Measurements from ENCODE around the gene FAM9C. TPM values are rescaled to one million over a fixed set of nuclear protein-coding genes. Genes with fewer than 3 reads are reported as not detected.

The FAM9C gene
- total and polyA plus RNA-seq, 2 of the 4 experiments (the other 2 are of a cell fraction), result not detected

DNA sequence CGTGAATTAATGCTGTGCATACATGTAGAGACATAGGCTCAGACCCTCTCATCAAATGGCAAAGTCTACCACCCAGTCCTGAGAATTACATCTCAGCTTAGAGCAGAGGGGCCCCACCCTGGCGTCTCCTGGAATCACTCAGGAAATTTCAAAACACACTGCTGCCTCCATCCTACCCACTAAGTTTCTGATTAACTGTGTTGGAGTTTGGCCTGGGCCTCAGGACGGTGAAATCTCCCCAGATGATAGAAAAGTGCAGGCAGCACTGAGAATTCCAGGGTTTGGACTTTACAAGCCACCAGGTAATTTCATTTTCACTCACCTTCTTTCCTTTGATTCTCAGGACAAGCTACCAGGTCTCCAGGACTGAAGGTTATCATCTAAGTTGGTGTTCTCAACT lies 3.3 kb upstream of the FAM9C start:
- Histone ChIP-seq H3K18ac (ENCODE audit: low read depth, low read length) (0 out of 2 replicates have a peak overlapping the region, but pooled peaks have one; percentile 26), H3K27ac (ENCODE audit: insufficient read depth, low read length) (no peak overlapping the region), H2BK5ac (ENCODE audit: low read depth, low read length, poor library complexity, severe bottlenecking) (no peak overlapping the region), H3K23ac (ENCODE audit: low read depth, low read length) (no peak overlapping the region), H2BK20ac (ENCODE audit: low read depth, low read length) (no peak overlapping the region), H3K79me1 (ENCODE audit: low read depth in 1 of 2, low read length in 2 of 2) (no peaks in the 10 kb centered on the region), H3K27me3 (ENCODE audit: control insufficient read depth, insufficient read depth, low read length) (no peaks in the 10 kb centered on the region), H2BK15ac (ENCODE audit: low read depth, low read length) (no peak overlapping the region), H3K36me3 (ENCODE audit: control insufficient read depth, insufficient read depth, low read length) (no peaks in the 10 kb centered on the region), H4K20me1 (ENCODE audit: insufficient read depth, low read length) (no peaks in the 10 kb centered on the region), H2AK5ac (ENCODE audit: low read depth, low read length) (no peak overlapping the region), H3K9ac (ENCODE audit: low read depth, low read length) (no peak overlapping the region), H4K5ac (ENCODE audit: low read depth, low read length) (no peak overlapping the region), H3K56ac (ENCODE audit: extremely low read depth, insufficient read depth, low read length) (no peak overlapping the region), H3K9me1 (ENCODE audit: insufficient read depth, low read length) (no peaks in the 10 kb centered on the region), H2AFZ (replicated peaks; ENCODE audit: low read length, poor library complexity) (no peak overlapping the region), H4K8ac (ENCODE audit: low read depth in 2 of 2, low read length in 2 of 2) (no peak overlapping the region), H2AK9ac (replicated peaks; ENCODE audit: low read depth, low read length, poor library complexity) (no peak overlapping the region), H3K4me1 (ENCODE audit: control insufficient read depth, insufficient read depth, low read length) (peaks cover 3% of the 10 kb centered on the region; the same call in 1 of the 2 replicates), H3K9me3 (ENCODE audit: control insufficient read depth, insufficient read depth, low read length) (no peaks in the 10 kb centered on the region), H3K14ac (replicated peaks; ENCODE audit: low read depth, low read length) (no peak overlapping the region), H2BK120ac (ENCODE audit: low read depth, low read length) (no peak overlapping the region), H3K4me3 (ENCODE audit: insufficient read depth, low read depth, low read length) (no peak overlapping the region), H3K4me2 (ENCODE audit: low read depth, low read length) (no peak overlapping the region), H3K4ac (ENCODE audit: low read depth, low read length) (no peak overlapping the region), H4K91ac (ENCODE audit: insufficient read depth, low read depth, low read length) (no peak overlapping the region)
- ATAC-seq (ENCODE audit: low read depth), result no peak
- no CpG with 5 or more reads among the region's 3 CpGs for WGBS, 2 experiments (ENCODE audit: extremely low coverage in 2 of 2, insufficient read length in 1 of 2)
- no peak for TF ChIP-seq MAFK (IDR thresholded peaks at IDR 0.05; ENCODE audit: low read depth, low read length)
- TF ChIP-seq, protein P1, sequence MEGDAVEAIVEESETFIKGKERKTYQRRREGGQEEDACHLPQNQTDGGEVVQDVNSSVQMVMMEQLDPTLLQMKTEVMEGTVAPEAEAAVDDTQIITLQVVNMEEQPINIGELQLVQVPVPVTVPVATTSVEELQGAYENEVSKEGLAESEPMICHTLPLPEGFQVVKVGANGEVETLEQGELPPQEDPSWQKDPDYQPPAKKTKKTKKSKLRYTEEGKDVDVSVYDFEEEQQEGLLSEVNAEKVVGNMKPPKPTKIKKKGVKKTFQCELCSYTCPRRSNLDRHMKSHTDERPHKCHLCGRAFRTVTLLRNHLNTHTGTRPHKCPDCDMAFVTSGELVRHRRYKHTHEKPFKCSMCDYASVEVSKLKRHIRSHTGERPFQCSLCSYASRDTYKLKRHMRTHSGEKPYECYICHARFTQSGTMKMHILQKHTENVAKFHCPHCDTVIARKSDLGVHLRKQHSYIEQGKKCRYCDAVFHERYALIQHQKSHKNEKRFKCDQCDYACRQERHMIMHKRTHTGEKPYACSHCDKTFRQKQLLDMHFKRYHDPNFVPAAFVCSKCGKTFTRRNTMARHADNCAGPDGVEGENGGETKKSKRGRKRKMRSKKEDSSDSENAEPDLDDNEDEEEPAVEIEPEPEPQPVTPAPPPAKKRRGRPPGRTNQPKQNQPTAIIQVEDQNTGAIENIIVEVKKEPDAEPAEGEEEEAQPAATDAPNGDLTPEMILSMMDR (conservative IDR thresholded peaks at IDR 0.05; ENCODE audit: low read depth, low read length), result no peak
- ChIA-PET CTCF (no interaction called here), POLR2A (ENCODE audit: unreplicated experiment) (no interaction called here)
- in situ Hi-C loops (cut with MboI; ENCODE audit: low sequenced_read_pairs), result no loop called here
- dilution Hi-C loops (cut with HindIII; ENCODE audit: low sequenced_read_pairs, unreplicated experiment), result no loop called here
- intact Hi-C loops (cut with micrococcal nuclease), result no loop called here
- BruUV-seq (replicated peaks), result no TSS peak
- no peak for DNase-seq
